ENCODE measurements around the gene YWHAG. TPM values are rescaled to one million over a fixed set of nuclear protein-coding genes. Genes with fewer than 3 reads are reported as not detected.

YWHAG gene
- total and polyA plus RNA-seq, 2 of the 13 experiments (the other 11 are each of a cell fraction or from before 2014, with no cell fraction given): 36.9 to 67.5 TPM

DNA sequence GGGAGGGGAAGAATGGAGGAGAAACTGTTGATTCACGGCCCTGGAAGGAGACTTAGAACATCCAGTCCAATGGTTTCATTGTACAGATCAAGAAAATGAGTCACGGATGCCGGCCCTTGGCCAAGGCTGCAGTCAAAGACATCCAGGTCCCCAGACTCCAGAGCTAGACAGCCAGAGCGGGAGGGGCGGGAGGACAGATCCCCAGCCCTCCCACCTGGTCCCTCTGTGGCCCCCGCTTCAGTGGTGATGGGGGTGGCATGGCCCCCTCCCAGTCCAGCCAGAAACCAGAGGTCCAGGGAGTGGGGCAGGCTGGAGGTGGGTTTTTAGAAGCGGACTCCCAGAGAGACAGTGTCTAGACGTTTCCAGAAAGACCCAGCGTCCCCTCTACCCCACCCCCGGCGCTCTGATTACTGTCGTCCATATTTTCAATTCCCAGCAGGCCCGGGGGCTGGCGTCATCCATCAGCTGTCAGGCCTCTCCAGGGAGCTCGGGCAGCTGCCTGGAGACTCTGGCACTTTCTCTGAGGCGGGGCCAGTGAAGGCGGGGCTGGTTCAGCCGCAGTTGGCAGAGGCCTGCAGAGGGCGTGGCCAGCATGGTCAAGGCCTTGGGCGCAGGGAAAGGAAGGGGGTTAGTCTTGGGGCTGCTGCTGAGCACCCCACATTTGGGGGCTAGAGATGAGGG, 64.3 kb downstream of the YWHAG start:
- intact Hi-C loops (cut with micrococcal nuclease; ENCODE audit: unreplicated experiment) (no loop called here), in situ Hi-C loops (cut with HindIII; ENCODE audit: extremely low pct_ligation_motif_present, low pct_unique_long_range_greater_than_20kb) (no loop called here)
- peaks cover 68% of the 10 kb centered on the region for H3K4me1 ChIP-seq (ENCODE audit: insufficient read depth, low read length)
- ATAC-seq (peak; percentile 37), FAIRE-seq (no peak), DNase-seq (ENCODE audit: low spot score) (peak; percentile 65)
- no peaks in the 10 kb centered on the region for H3K36me3 ChIP-seq (replicated peaks in 1 of 2; ENCODE audit: control insufficient read depth in 1 of 2, insufficient read depth in 2 of 2, low read length in 2 of 2)
- peak overlapping the region; percentile 59 for H3K4me2 ChIP-seq (ENCODE audit: low read depth, low read length)
- WGBS (ENCODE audit: low lambda C conversion rate): 23% methylated on average over 16 of the region's 20 CpGs
- H3K4me3 ChIP-seq (replicated peaks in 1 of 3; ENCODE audit: insufficient read depth in 1 of 3, low read depth in 2 of 3, low read length in 3 of 3): peak overlapping the region; percentile 5 to 52 (median 13); a peak in 1 of 6 replicates
- H4K20me1 ChIP-seq (ENCODE audit: insufficient read depth, low read length): no peaks in the 10 kb centered on the region
- BruUV-seq (replicated peaks): no TSS peak
- no peak overlapping the region for H3K27ac ChIP-seq (ENCODE audit: extremely low read length, insufficient read depth, low read length)
- H3K79me2 ChIP-seq (ENCODE audit: insufficient read depth, low read length): no peaks in the 10 kb centered on the region
- ChIA-PET CTCF (ENCODE audit: low intra/inter-chr PET ratio, low total read pairs) (interaction anchor here (8.6 kb wide), 1 partner anchor 18 kb away, joined by 179 read pairs; no protein-coding TSS in a partner anchor), POLR2A (interaction anchor here (1.1 to 1.8 kb wide), 2 partner anchors 9 to 12 kb away, joined by 4 to 7 read pairs; no protein-coding TSS in a partner anchor)
- H3K9ac ChIP-seq (ENCODE audit: insufficient read depth, low read depth, low read length): 0 out of 2 replicates have a peak overlapping the region, but pooled peaks have one; percentile 15
- H3K9me3 ChIP-seq (ENCODE audit: low read length): no peaks in the 10 kb centered on the region
- H3K27me3 ChIP-seq (ENCODE audit: control insufficient read depth in 1 of 2, insufficient read depth in 2 of 2, low read length in 2 of 2): peaks cover 0 to 1% of the 10 kb centered on the region in 2 experiments; a peak in 2 of 5 replicates
- no peak overlapping the region for H2AFZ ChIP-seq (ENCODE audit: low read length)
- TF ChIP-seq, protein P1, sequence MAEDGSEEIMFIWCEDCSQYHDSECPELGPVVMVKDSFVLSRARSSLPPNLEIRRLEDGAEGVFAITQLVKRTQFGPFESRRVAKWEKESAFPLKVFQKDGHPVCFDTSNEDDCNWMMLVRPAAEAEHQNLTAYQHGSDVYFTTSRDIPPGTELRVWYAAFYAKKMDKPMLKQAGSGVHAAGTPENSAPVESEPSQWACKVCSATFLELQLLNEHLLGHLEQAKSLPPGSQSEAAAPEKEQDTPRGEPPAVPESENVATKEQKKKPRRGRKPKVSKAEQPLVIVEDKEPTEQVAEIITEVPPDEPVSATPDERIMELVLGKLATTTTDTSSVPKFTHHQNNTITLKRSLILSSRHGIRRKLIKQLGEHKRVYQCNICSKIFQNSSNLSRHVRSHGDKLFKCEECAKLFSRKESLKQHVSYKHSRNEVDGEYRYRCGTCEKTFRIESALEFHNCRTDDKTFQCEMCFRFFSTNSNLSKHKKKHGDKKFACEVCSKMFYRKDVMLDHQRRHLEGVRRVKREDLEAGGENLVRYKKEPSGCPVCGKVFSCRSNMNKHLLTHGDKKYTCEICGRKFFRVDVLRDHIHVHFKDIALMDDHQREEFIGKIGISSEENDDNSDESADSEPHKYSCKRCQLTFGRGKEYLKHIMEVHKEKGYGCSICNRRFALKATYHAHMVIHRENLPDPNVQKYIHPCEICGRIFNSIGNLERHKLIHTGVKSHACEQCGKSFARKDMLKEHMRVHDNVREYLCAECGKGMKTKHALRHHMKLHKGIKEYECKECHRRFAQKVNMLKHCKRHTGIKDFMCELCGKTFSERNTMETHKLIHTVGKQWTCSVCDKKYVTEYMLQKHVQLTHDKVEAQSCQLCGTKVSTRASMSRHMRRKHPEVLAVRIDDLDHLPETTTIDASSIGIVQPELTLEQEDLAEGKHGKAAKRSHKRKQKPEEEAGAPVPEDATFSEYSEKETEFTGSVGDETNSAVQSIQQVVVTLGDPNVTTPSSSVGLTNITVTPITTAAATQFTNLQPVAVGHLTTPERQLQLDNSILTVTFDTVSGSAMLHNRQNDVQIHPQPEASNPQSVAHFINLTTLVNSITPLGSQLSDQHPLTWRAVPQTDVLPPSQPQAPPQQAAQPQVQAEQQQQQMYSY (CRISPR knock-in tag; IDR thresholded peaks at IDR 0.05): no peak
- TF ChIP-seq, protein P2, sequence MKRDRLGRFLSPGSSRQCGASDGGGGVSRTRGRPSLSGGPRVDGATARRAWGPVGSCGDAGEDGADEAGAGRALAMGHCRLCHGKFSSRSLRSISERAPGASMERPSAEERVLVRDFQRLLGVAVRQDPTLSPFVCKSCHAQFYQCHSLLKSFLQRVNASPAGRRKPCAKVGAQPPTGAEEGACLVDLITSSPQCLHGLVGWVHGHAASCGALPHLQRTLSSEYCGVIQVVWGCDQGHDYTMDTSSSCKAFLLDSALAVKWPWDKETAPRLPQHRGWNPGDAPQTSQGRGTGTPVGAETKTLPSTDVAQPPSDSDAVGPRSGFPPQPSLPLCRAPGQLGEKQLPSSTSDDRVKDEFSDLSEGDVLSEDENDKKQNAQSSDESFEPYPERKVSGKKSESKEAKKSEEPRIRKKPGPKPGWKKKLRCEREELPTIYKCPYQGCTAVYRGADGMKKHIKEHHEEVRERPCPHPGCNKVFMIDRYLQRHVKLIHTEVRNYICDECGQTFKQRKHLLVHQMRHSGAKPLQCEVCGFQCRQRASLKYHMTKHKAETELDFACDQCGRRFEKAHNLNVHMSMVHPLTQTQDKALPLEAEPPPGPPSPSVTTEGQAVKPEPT (CRISPR knock-in tag; IDR thresholded peaks at IDR 0.05; ENCODE audit: low read depth): no peak
- TF ChIP-seq BORCS8-MEF2B (CRISPR knock-in tag; IDR thresholded peaks at IDR 0.05) (no peak), TCF7 (IDR thresholded peaks at IDR 0.05; ENCODE audit: low read depth) (no peak), SALL2 (CRISPR knock-in tag; IDR thresholded peaks at IDR 0.05) (no peak), KDM1A (CRISPR knock-in tag; IDR thresholded peaks at IDR 0.05) (no peak), FOSL2 (CRISPR knock-in tag; IDR thresholded peaks at IDR 0.05) (0 out of 2 replicates have a peak, but pooled peaks have one; percentile 24), ZNF672 (CRISPR knock-in tag; IDR thresholded peaks at IDR 0.05) (no peak), SIX1 (CRISPR knock-in tag; IDR thresholded peaks at IDR 0.05; ENCODE audit: borderline replicate concordance) (no peak), SMAD1 (CRISPR knock-in tag; IDR thresholded peaks at IDR 0.05; ENCODE audit: borderline replicate concordance, low read depth) (no peak), ZMAT3 (CRISPR knock-in tag; conservative IDR thresholded peaks at IDR 0.05) (no peak), ZNF558 (CRISPR knock-in tag; IDR thresholded peaks at IDR 0.05; ENCODE audit: borderline replicate concordance) (no peak), ZNF841 (CRISPR knock-in tag; IDR thresholded peaks at IDR 0.05; ENCODE audit: borderline replicate concordance) (no peak), MEIS1 (CRISPR knock-in tag; IDR thresholded peaks at IDR 0.05; ENCODE audit: borderline replicate concordance) (0 out of 2 replicates have a peak, but pooled peaks have one; percentile 32)
- TF ChIP-seq, protein P3, sequence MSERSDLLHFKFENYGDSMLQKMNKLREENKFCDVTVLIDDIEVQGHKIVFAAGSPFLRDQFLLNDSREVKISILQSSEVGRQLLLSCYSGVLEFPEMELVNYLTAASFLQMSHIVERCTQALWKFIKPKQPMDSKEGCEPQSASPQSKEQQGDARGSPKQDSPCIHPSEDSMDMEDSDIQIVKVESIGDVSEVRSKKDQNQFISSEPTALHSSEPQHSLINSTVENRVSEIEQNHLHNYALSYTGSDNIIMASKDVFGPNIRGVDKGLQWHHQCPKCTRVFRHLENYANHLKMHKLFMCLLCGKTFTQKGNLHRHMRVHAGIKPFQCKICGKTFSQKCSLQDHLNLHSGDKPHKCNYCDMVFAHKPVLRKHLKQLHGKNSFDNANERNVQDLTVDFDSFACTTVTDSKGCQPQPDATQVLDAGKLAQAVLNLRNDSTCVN (CRISPR knock-in tag; IDR thresholded peaks at IDR 0.05; ENCODE audit: borderline replicate concordance): peak; percentile 39
